Endothelial cell of umbilical vein (primary cell): ENCODE measurements around the gene GJB4. TPM values are rescaled to one million over a fixed set of nuclear protein-coding genes. Genes with fewer than 3 reads are reported as not detected.

Source experiments
- BruUV-seq: library from RNA; stranded (reverse); fragments of 400-500 nt; replicated peaks from 2 replicates; lab custom pipeline; 2021; lab: Mats Ljungman, UMichigan
- CTCF ChIA-PET: fragments of 300-600, 350-600 bp; sonication (Branson Sonifier 250); formaldehyde crosslinking; loops from one replicate; lab custom pipeline; 2021; ENCODE audit warnings: antibody characterized with exemption, inconsistent platforms; lab: Charles Lee
- POLR2A ChIA-PET: fragments of 300-600, 350-600 bp; sonication (Branson Sonifier 250); formaldehyde crosslinking; loops from one replicate; lab custom pipeline; 2021; ENCODE audit warnings: antibody characterized with exemption, inconsistent platforms; lab: Charles Lee
- DNase-seq: peaks from one replicate; pipeline ENCODE4 v3.0.0-alpha.2; 2011; ENCODE audit warnings: low read depth, low spot score
- FAIRE-seq: peaks from 2 replicates; lab custom pipeline; 2011; peaks lifted over from hg19 to GRCh38; lab: Jason Lieb, UNC
- H2AFZ ChIP-seq: 2 replicates; pipeline ENCODE4 v1.6.0; 2012; ENCODE audit warnings: low read depth, low read length, control low read depth, inconsistent platforms
- H3K27ac ChIP-seq: 2 replicates; pipeline ENCODE4 v1.5.1; 2011; ENCODE audit warnings: low read depth, mild to moderate bottlenecking, control low read depth, low read length, moderate library complexity; ENCODE audit not compliant: insufficient read depth
- H3K27me3 ChIP-seq, 2 experiments: 2 replicates each; pipeline versions ENCODE4 v1.6.0 to v1.6.1; 2011; ENCODE audit warnings: low read length in 2 of 2, mixed read lengths in 1 of 2; ENCODE audit not compliant: control insufficient read depth in 2 of 2, insufficient read depth in 2 of 2
- H3K36me3 ChIP-seq, 2 experiments: 2 replicates in 1 of 2; 3 replicates in 1 of 2; pipeline ENCODE4 v1.5.1; 2011; ENCODE audit warnings: low read length in 2 of 2, mild to moderate bottlenecking in 1 of 2, moderate library complexity in 1 of 2; ENCODE audit not compliant: control insufficient read depth in 2 of 2, insufficient read depth in 2 of 2; ENCODE audit errors: extremely low read depth in 1 of 2
- H3K4me1 ChIP-seq: 3 replicates; pipeline ENCODE4 v1.5.1; 2011; ENCODE audit warnings: mild to moderate bottlenecking, low read length; ENCODE audit not compliant: control insufficient read depth, insufficient read depth; ENCODE audit errors: extremely low read depth
- H3K4me2 ChIP-seq: 2 replicates; pipeline ENCODE4 v1.6.1; 2011; ENCODE audit warnings: low read length, control low read depth, mixed read lengths; ENCODE audit not compliant: insufficient read depth
- H3K4me3 ChIP-seq, 3 experiments: fragments of 200-600 bp in 1 of 3; sonication (generic), shearing (Covaris generic) in 1 of 3; replicated peaks in 1 of 3; 2 replicates each; pipeline ENCODE4 v1.5.1; 2011 to 2016; ENCODE audit warnings: control low read depth in 3 of 3, low read length in 3 of 3, mild to moderate bottlenecking in 2 of 3, inconsistent platforms in 1 of 3, low read depth in 1 of 3, moderate library complexity in 1 of 3; ENCODE audit not compliant: insufficient read depth in 1 of 3
- H3K79me2 ChIP-seq: 2 replicates; pipeline ENCODE4 v1.6.0; 2012; ENCODE audit warnings: low read length, inconsistent platforms; ENCODE audit not compliant: control insufficient read depth, insufficient read depth
- H3K9ac ChIP-seq: replicated peaks from 2 replicates; pipeline ENCODE3; 2011; ENCODE audit warnings: low read length, control low read depth; ENCODE audit not compliant: insufficient read depth; ENCODE audit errors: extremely low read depth
- H3K9me1 ChIP-seq: replicated peaks from 3 replicates; pipeline ENCODE4 v1.6.0; 2011; ENCODE audit warnings: mild to moderate bottlenecking, low read length; ENCODE audit not compliant: control insufficient read depth, insufficient read depth; ENCODE audit errors: extremely low read depth
- H3K9me3 ChIP-seq: replicated peaks from 2 replicates; pipeline ENCODE4 v1.5.1; 2012; ENCODE audit warnings: low read length, inconsistent platforms; ENCODE audit not compliant: control insufficient read depth, insufficient read depth
- H4K20me1 ChIP-seq: replicated peaks from 2 replicates; pipeline ENCODE3; 2011; ENCODE audit warnings: mild to moderate bottlenecking, low read length; ENCODE audit not compliant: control insufficient read depth, insufficient read depth; ENCODE audit errors: extremely low read depth
- CTCF ChIP-seq, 2 donors: IDR thresholded peaks; 1 replicate in 1 of 2; 2 replicates in 1 of 2; pipeline ENCODE4 v1.5.1; 2011; ENCODE audit warnings: low read length in 2 of 2, mild to moderate bottlenecking in 2 of 2, moderate library complexity in 2 of 2, control low read depth in 1 of 2, inconsistent platforms in 1 of 2, low read depth in 1 of 2; ENCODE audit not compliant: insufficient read depth in 1 of 2; ENCODE audit errors: extremely low read depth in 1 of 2
- EZH2 ChIP-seq: IDR thresholded peaks from 2 replicates; pipeline ENCODE4 v1.6.1; 2012; ENCODE audit warnings: borderline replicate concordance, low read depth, mild to moderate bottlenecking, moderate library complexity, low read length, inconsistent platforms; ENCODE audit not compliant: severe bottlenecking
- FOS ChIP-seq: IDR thresholded peaks from 2 replicates; pipeline ENCODE4 v1.6.1; 2011; ENCODE audit warnings: mild to moderate bottlenecking, low read length, moderate library complexity, borderline replicate concordance; ENCODE audit not compliant: insufficient read depth
- GATA2 ChIP-seq: IDR thresholded peaks from 2 replicates; pipeline ENCODE4 v1.7.0; 2011; ENCODE audit warnings: low read depth, mild to moderate bottlenecking, moderate library complexity, mixed read lengths, low read length; ENCODE audit not compliant: insufficient read length, insufficient read depth
- JUN ChIP-seq: IDR thresholded peaks from 2 replicates; pipeline ENCODE4 v1.6.1; 2011; ENCODE audit warnings: borderline replicate concordance, low read depth; ENCODE audit not compliant: insufficient read length, insufficient read depth
- MAX ChIP-seq: IDR thresholded peaks from 2 replicates; pipeline ENCODE4 v1.6.1; 2011; ENCODE audit not compliant: insufficient read depth, insufficient read length
- MYC ChIP-seq: IDR thresholded peaks from one replicate; pipeline ENCODE4 v1.6.1; 2011; ENCODE audit warnings: mild to moderate bottlenecking, low read depth, low read length
- POLR2A ChIP-seq: IDR thresholded peaks from 2 replicates; pipeline ENCODE4 v1.6.1; 2012; ENCODE audit warnings: low read depth, mild to moderate bottlenecking, control low read depth, low read length
- POLR2AphosphoS5 ChIP-seq: IDR thresholded peaks from 2 replicates; pipeline ENCODE4 v1.6.1; 2012; ENCODE audit warnings: low read depth, mild to moderate bottlenecking, control low read depth, low read length, moderate library complexity; ENCODE audit not compliant: insufficient read depth
- dilution Hi-C: fragments of 300-500 bp; cut with MboI; formaldehyde crosslinking; loops from one replicate; pipeline ENCODE4 v1.15.0; 2019; ENCODE audit warnings: low sequenced_read_pairs; ENCODE audit not compliant: extremely low pct_ligation_motif_present
- intact Hi-C: fragments of 100-400 bp; cut with micrococcal nuclease; formaldehyde crosslinking; loops from one replicate; pipeline ENCODE4 v1.10.0; 2022
- polyA plus RNA-seq, 4 experiments: library from polyadenylated mRNA; depleted of rRNA in 3 of 4; stranded (reverse) in 3 of 4; unstranded in 1 of 4; fragments of >200 nt; gene quantifications; 2 replicates each; pipeline versions ENCODE4 v1.2.1 to v1.2.3, GENCODE V29; 2011 to 2012; ENCODE audit warnings: missing spikeins in 1 of 4
- total RNA-seq: library from RNA; stranded (reverse); gene quantifications from 2 replicates; pipeline ENCODE4 v1.2.3, GENCODE V29; 2021

Gene GJB4
- total and polyA plus RNA-seq, 2 donors (not counting 3 experiments of a cell fraction or from before 2014, with no cell fraction given) = not detected

GRCh38 chr1:34750610-34751009 is 8.9 kb upstream of the GJB4 start:
- CTCF ChIA-PET = interaction anchor here (0.7 to 0.9 kb wide), 2 partner anchors 8 to 1118 kb away, joined by 6 to 7 read pairs; no protein-coding TSS in a partner anchor
- Histone ChIP-seq H3K9ac (no peak overlapping the region), H3K9me3 (no peaks in the 10 kb centered on the region), H3K36me3 (no peaks in the 10 kb centered on the region), H3K27me3 (no peaks in the 10 kb centered on the region), H3K9me1 (no peaks in the 10 kb centered on the region), H3K79me2 (no peaks in the 10 kb centered on the region), H4K20me1 (no peaks in the 10 kb centered on the region), H3K4me2 (no peak overlapping the region), H3K4me1 (no peaks in the 10 kb centered on the region), H3K4me3 (no peak overlapping the region), H2AFZ (no peak overlapping the region), H3K27ac (no peak overlapping the region)
- no TSS peak for BruUV-seq
- intact Hi-C loops = no loop called here
- POLR2A ChIA-PET = no interaction called here
- DNase-seq = no peak
- TF ChIP-seq POLR2AphosphoS5 (no peak), POLR2A (no peak), GATA2 (no peak), MAX (no peak), EZH2 (no peak), JUN (no peak), FOS (no peak), MYC (no peak), CTCF (IDR thresholded peaks at IDR 0.05; ENCODE audit: extremely low read depth in 1 of 2, insufficient read depth in 1 of 2, low read depth in 1 of 2, low read length in 2 of 2) (no peak)
- dilution Hi-C loops = no loop called here
- no peak for FAIRE-seq
